ENCODE results near the gene GPR85.
"Not testable (repeated sequence)": the region's sequence is repeated elsewhere in the genome, so short reads cannot be mapped to it uniquely, and the experiment has no call there.

GPR85 gene

GRCh38 chr7:113084496-113085172, 2.0 kb downstream of the GPR85 start:
- DNase-seq (ENCODE audit: low read depth, low spot score), result no peak

GRCh38 chr7:113083816-113084495, 2.7 kb downstream of the GPR85 start:
- DNase-seq (ENCODE audit: low read depth, low spot score), result no peak

DNA sequence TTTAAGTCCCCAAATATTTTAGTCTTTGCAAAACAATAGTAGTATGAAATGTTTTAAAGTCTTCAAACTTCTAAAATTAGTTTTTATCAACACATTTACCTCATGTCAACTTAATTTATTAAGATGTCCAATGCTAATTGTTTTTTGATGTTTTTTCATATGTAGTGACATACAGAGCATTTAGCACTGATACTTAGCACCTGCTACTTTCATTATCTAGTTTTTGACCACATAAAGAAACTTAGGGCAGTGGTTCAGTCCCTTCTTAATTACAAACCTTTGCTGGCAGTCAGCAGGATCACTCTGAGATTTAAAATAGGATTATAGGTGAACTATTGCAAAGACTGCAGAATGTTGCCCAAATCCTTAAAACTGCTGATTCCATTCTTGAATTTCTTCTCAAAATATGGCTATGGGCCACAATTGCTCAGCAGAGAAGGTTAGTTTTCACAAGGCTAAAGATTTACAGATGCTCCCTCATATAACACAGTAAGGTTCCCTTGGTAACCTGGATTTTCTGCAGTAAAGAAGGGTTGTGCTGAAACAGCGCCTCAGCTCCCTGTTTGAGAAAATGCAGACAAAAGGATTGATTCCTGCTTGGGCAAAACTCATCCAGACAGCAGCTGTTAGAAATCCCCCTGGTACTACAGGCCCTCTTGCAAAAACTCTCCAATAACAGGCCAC, 3.4 kb downstream of the GPR85 start:
- no peak for DNase-seq (ENCODE audit: low read depth, low spot score)

DNA sequence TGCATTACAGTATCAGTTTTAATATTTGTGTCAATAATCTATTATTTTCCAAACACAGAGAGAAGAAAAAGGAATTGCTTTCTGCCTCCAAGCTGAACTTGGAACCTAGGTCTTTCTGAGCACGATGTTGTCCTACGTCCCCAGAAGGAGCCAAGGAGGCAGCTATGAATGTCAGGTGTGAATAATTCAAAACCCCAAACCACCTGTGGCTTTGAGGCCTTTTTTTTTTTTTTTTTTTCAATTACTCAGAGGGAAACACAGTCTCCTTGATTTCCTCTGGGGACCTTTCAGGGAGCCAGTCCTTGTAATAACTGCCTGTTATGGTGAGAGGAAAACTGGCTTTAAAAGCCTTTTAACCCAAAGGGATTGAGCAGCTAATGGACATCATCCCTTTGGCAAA, 8.3 kb downstream of the GPR85 start:
- no peak for DNase-seq (ENCODE audit: low read depth, low spot score)

- DNase-seq (ENCODE audit: low read depth, low spot score), result no peak
Observed at GRCh38 chr7:113076703-113077102, 9.9 kb downstream of the GPR85 start.

GRCh38 chr7:113071465-113071864, 15.2 kb downstream of the GPR85 start:
- no peak for DNase-seq (ENCODE audit: low read depth, low spot score)

DNA sequence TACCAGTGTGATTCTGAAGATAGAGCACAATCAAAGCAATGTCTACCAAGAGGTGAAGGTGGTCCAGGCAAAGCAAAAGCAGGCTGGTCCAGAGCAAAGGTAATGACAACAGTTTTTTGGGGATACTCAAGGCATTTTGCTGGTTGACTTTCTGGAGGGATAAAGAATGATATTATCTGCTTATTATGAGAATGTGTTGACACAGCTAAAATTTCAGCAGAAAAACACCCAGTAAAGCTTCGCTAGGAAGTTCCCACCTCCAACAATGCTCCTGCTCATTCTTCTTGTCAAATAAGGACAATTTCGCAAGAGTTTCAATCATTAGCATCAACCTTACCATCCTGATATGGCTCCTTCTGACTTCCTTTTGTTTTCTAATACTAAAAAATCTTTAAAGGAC, 24.1 kb downstream of the GPR85 start:
- no peak for DNase-seq (ENCODE audit: low read depth, low spot score)

GRCh38 chr7:113060100-113060499, 26.5 kb downstream of the GPR85 start:
- DNase-seq (ENCODE audit: low read depth, low spot score), result no peak

- no peak for DNase-seq (ENCODE audit: low read depth, low spot score)
Observed at GRCh38 chr7:113054938-113055337, 31.7 kb downstream of the GPR85 start.

GRCh38 chr7:113054272-113054671, 32.4 kb downstream of the GPR85 start:
- DNase-seq (ENCODE audit: low read depth, low spot score), result not testable (repeated sequence)

DNA sequence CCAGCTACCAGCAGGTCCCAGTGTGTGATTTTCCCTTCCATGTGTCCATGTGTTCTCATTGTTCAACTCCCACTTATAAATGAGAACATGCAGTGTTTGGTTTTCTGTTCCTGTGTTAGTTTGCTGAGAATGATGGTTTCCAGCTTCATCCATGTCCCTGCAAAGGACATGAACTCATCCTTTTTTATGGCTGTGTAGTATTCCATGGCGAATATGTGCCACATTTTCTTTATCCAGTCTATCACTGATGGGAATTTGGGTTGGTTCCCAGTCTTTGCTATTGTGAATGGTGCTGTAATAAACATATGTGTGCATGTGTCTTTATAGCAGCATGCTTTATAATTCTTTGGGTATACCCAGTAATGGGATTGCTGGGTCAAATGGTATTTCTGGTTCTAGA, 37.4 kb downstream of the GPR85 start:
- not testable (repeated sequence) for DNase-seq (ENCODE audit: low read depth, low spot score)

- no peak for DNase-seq (ENCODE audit: low read depth, low spot score)
Observed at GRCh38 chr7:113046453-113046852, 40.2 kb downstream of the GPR85 start.

GRCh38 chr7:113045379-113045778, 41.2 kb downstream of the GPR85 start:
- DNase-seq (ENCODE audit: low read depth, low spot score), result no peak

DNA sequence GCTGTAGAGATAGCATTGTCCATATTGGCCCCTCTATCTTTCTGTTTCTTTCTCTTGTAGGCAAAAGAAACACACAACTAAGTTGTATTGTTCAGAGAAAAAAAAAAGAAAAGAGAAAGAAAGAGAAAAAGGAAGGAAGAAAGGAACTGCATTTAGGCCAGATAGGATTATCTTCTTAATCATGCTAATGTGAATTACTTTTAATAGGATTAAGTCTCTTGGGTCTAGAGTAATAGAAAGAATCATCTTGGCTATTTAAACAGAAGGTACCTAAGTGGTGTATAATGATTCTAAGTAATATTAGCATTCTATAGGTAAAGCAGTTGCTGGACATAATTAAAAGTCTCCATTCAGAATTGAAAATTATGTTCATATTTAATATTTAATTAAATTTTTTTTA, 42.2 kb downstream of the GPR85 start:
- no peak for DNase-seq (ENCODE audit: low read depth, low spot score)

GRCh38 chr7:113040849-113041248, 45.8 kb downstream of the GPR85 start:
- no peak for DNase-seq (ENCODE audit: low read depth, low spot score)

DNA sequence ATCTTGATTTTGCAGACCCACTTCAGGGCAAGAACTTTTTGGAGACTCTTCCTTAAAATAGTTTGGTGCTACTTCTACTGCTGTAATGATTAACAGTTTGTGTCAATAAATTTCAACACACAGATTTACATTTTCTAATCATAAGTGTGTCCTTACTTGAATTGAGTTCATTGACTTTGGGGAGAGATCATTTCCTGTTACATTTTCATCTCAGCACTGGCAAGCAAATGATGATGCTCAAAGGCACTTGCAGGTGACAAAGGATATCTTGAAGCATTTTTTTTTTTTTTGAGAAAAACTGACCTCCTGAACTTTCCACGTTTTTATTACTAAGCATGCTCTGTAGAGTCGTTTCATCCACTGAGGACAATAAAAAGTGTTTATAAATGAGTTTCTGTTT, 52.7 kb downstream of the GPR85 start:
- no peak for DNase-seq (ENCODE audit: low read depth, low spot score)
